ENCODE data around the gene ATM.

- TF ChIP-seq CTCF (conservative IDR thresholded peaks at IDR 0.05 in 1 of 2, IDR thresholded peaks at IDR 0.05 in 1 of 2; ENCODE audit: low read depth in 1 of 2, low read length in 2 of 2) (no peak), EZH2 (IDR thresholded peaks at IDR 0.05; ENCODE audit: low read length, missing control alignments) (no peak)
These were observed 93.2 kb downstream of the ATM start for GRCh38 chr11:108316061-108316460.
